CD14-positive monocyte (primary cell): ENCODE data around the gene APBA2. TPM values are rescaled to one million over a fixed set of nuclear protein-coding genes. Genes with fewer than 3 reads are reported as not detected.
A peak's percentile ranks its signal among the peaks of the same experiment; 100 is the strongest.

Experiments used
- DNase-seq, 3 donors: peaks; one replicate each; pipeline ENCODE4 v3.0.0-alpha.2; 2011 to 2022
- H2AFZ ChIP-seq: 2 replicates; pipeline ENCODE4 v1.6.0; 2012; ENCODE audit warnings: mild to moderate bottlenecking, low read depth, low read length, inconsistent platforms; ENCODE audit not compliant: insufficient read depth, poor library complexity, severe bottlenecking
- H3K27ac ChIP-seq, 2 donors: 1 replicate in 1 of 2; 2 replicates in 1 of 2; pipeline ENCODE4 v1.5.1; 2012 to 2013; ENCODE audit warnings: low read length in 2 of 2, control low read depth in 1 of 2, inconsistent platforms in 1 of 2, low read depth in 1 of 2, mild to moderate bottlenecking in 1 of 2
- H3K27me3 ChIP-seq, 2 donors: one replicate each; pipeline versions ENCODE4 v1.6.0 to v1.6.1; 2011 to 2013; ENCODE audit warnings: low read length in 2 of 2; ENCODE audit not compliant: control insufficient read depth in 2 of 2, insufficient read depth in 2 of 2
- H3K36me3 ChIP-seq, 2 donors: replicated peaks in 1 of 2; 1 replicate in 1 of 2; 2 replicates in 1 of 2; pipeline versions ENCODE4 v1.5.1 to v1.6.1; 2012 to 2013; ENCODE audit warnings: low read length in 2 of 2, control low read depth in 1 of 2, inconsistent platforms in 1 of 2, mild to moderate bottlenecking in 1 of 2; ENCODE audit not compliant: insufficient read depth in 2 of 2, control insufficient read depth in 1 of 2
- H3K4me1 ChIP-seq, 2 donors: 1 replicate in 1 of 2; 2 replicates in 1 of 2; pipeline versions ENCODE4 v1.5.1 to v1.6.1; 2012 to 2013; ENCODE audit warnings: low read length in 2 of 2, control low read depth in 1 of 2, inconsistent platforms in 1 of 2, mild to moderate bottlenecking in 1 of 2, moderate library complexity in 1 of 2; ENCODE audit not compliant: insufficient read depth in 2 of 2, control insufficient read depth in 1 of 2
- H3K4me2 ChIP-seq: replicated peaks from 2 replicates; pipeline ENCODE3; 2012; ENCODE audit warnings: low read length, moderate library complexity, mild to moderate bottlenecking; ENCODE audit not compliant: poor library complexity, severe bottlenecking; ENCODE audit errors: extremely low read depth
- H3K4me3 ChIP-seq, 3 experiments: fragments of 200-600 bp in 1 of 3; sonication (generic) in 1 of 3; replicated peaks in 1 of 3; 1 replicate in 2 of 3; 2 replicates in 1 of 3; pipeline ENCODE4 v1.5.1; 2011 to 2013; ENCODE audit warnings: low read length in 3 of 3, mild to moderate bottlenecking in 3 of 3, control low read depth in 2 of 3, low read depth in 2 of 3, inconsistent platforms in 1 of 3, moderate library complexity in 1 of 3
- H3K79me2 ChIP-seq: 2 replicates; pipeline ENCODE4 v1.6.0; 2012; ENCODE audit warnings: mild to moderate bottlenecking, control low read depth, inconsistent platforms, low read length, moderate library complexity; ENCODE audit not compliant: insufficient read depth
- H3K9ac ChIP-seq: 2 replicates; pipeline ENCODE4 v1.6.0; 2017; ENCODE audit warnings: low read length, mild to moderate bottlenecking; ENCODE audit not compliant: insufficient read depth, poor library complexity, severe bottlenecking
- H3K9me3 ChIP-seq, 2 donors: replicated peaks in 1 of 2; 1 replicate in 1 of 2; 2 replicates in 1 of 2; pipeline versions ENCODE4 v1.5.1 to v1.6.1; 2012 to 2013; ENCODE audit warnings: low read length in 2 of 2, control low read depth in 1 of 2; ENCODE audit not compliant: control insufficient read depth in 1 of 2, insufficient read depth in 1 of 2
- H4K20me1 ChIP-seq: 2 replicates; pipeline ENCODE4 v1.6.0; 2012; ENCODE audit warnings: mild to moderate bottlenecking, low read length, control low read depth, moderate library complexity; ENCODE audit not compliant: insufficient read depth
- H3K27ac Mint-ChIP-seq, 7 donors: one replicate each; pipeline ENCODE4 v1.8.0; 2020; ENCODE audit warnings: mild to moderate bottlenecking in 7 of 7, mixed read lengths in 7 of 7, moderate library complexity in 6 of 7, inconsistent platforms in 2 of 7
- H3K27me3 Mint-ChIP-seq, 3 donors: one replicate each; pipeline ENCODE4 v1.8.0; 2021 to 2022; ENCODE audit warnings: low read depth in 3 of 3, mild to moderate bottlenecking in 3 of 3, mixed read lengths in 3 of 3, moderate library complexity in 3 of 3, inconsistent platforms in 1 of 3
- H3K36me3 Mint-ChIP-seq, 2 donors: one replicate each; pipeline ENCODE4 v1.8.0; 2020; ENCODE audit warnings: mixed read lengths in 2 of 2, inconsistent platforms in 1 of 2, mild to moderate bottlenecking in 1 of 2
- H3K4me1 Mint-ChIP-seq: one replicate; pipeline ENCODE4 v1.8.0; 2020; ENCODE audit warnings: mild to moderate bottlenecking, mixed read lengths
- H3K4me3 Mint-ChIP-seq, 2 donors: one replicate each; pipeline ENCODE4 v1.8.0; 2020; ENCODE audit warnings: mild to moderate bottlenecking in 2 of 2, mixed read lengths in 2 of 2, moderate library complexity in 1 of 2
- H3K9me3 Mint-ChIP-seq, 7 donors: one replicate each; pipeline ENCODE4 v1.8.0; 2020 to 2022; ENCODE audit warnings: mixed read lengths in 7 of 7, mild to moderate bottlenecking in 6 of 7, moderate library complexity in 6 of 7, inconsistent platforms in 2 of 7
- CTCF ChIP-seq: fragments of 200-600 bp; IDR thresholded peaks from one replicate; pipeline ENCODE4 v1.8.0; 2022; ENCODE audit warnings: antibody characterized with exemption, mild to moderate bottlenecking
- WGBS: methylation state at CpG from one replicate; pipeline ENCODE4 v1.1.5; 2013; ENCODE audit warnings: missing lambda C conversion rate; ENCODE audit not compliant: insufficient coverage; 5-methylcytosine and 5-hydroxymethylcytosine counted together
- intact Hi-C, 2 donors: fragments of 100-400 bp; cut with micrococcal nuclease; formaldehyde crosslinking; loops; one replicate each; pipeline versions ENCODE4 v1.15.0 to v1.15.1; 2023
- polyA plus RNA-seq, 3 donors: library from polyadenylated mRNA; depleted of rRNA in 1 of 3; unstranded in 2 of 3; stranded (reverse) in 1 of 3; fragments of 300-500 nt in 2 of 3; fragments of >200 nt in 1 of 3; fragmentation: Illumina TruSeq in 2 of 3; gene quantifications; 1 replicate in 2 of 3; 2 replicates in 1 of 3; pipeline ENCODE4 v1.2.3, GENCODE V29; 2012 to 2021

APBA2 gene
- polyA plus RNA-seq, 3 donors: 0.30 TPM; not detected in 2

DNA sequence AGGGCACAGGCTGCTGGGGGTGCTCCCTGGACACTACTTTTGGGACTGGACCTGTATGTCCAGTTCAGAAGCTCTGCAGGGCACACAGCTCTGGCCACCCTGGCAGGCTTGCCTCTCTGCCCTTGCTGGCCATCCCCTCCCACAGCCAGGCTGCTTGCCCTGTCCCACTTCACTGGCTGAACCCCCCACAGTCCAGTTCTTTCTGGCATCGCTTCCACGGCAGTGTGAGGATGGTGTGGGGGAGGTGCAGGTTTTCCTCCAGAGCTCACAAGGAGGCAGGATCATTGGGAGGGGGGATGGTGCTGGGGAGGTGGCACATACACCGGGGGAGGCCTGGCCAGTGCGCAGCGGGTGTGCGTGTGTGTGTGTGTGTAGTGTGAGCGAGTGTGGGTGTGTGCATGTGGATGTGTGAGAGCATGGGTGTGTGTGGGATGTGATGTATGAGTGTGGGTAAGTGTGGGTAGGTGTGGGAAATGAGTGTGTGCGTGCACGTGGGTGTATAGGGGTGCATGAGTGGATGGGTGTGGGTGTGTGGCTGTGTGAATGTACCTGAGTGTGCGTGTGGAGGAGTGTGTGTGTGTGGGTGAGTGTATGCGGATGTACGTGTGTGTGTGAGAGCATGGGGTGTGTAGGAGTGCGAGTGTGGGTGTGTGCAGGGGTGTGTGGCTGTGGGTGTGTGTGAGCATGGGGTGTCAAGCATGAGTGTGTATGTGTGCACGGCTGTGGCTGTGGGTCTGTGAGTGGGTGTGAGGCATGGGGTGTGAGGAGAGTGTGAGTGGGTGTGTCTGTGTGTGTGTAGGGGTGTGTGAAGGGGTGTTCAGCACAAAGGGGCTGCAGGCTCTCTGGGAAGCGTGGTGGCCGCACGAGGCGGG, 228.7 kb downstream of the APBA2 start:
- Mint-ChIP-seq H3K4me1 (peaks cover 4% of the 10 kb centered on the region), H3K4me3 (peak overlapping the region in 1 of 2 donors; percentile 44), H3K36me3 (no peaks in the 10 kb centered on the region), H3K9me3 (peaks cover 0 to 2% (median 0%) of the 10 kb centered on the region in 7 donors), H3K27ac (peak overlapping the region in 1 of 7 donors; percentile 25), H3K27me3 (peaks cover 17 to 32% (median 19%) of the 10 kb centered on the region in 3 donors)
- no peak overlapping the region for H3K27ac ChIP-seq
- H3K4me1 ChIP-seq: no peaks in the 10 kb centered on the region
- intact Hi-C loops: no loop called here
- H4K20me1 ChIP-seq: no peaks in the 10 kb centered on the region
- H3K4me3 ChIP-seq: no peak overlapping the region
- no peak for DNase-seq
- no peaks in the 10 kb centered on the region for H3K36me3 ChIP-seq
- H3K27me3 ChIP-seq: peaks cover 0 to 15% of the 10 kb centered on the region in 2 donors
- no peaks in the 10 kb centered on the region for H3K79me2 ChIP-seq
- H2AFZ ChIP-seq: no peak overlapping the region
- no peak for TF ChIP-seq CTCF
- H3K4me2 ChIP-seq: no peak overlapping the region
- H3K9me3 ChIP-seq: no peaks in the 10 kb centered on the region
- 56% methylated on average over 18 of the region's 18 CpGs for WGBS
- H3K9ac ChIP-seq: no peak overlapping the region

DNA sequence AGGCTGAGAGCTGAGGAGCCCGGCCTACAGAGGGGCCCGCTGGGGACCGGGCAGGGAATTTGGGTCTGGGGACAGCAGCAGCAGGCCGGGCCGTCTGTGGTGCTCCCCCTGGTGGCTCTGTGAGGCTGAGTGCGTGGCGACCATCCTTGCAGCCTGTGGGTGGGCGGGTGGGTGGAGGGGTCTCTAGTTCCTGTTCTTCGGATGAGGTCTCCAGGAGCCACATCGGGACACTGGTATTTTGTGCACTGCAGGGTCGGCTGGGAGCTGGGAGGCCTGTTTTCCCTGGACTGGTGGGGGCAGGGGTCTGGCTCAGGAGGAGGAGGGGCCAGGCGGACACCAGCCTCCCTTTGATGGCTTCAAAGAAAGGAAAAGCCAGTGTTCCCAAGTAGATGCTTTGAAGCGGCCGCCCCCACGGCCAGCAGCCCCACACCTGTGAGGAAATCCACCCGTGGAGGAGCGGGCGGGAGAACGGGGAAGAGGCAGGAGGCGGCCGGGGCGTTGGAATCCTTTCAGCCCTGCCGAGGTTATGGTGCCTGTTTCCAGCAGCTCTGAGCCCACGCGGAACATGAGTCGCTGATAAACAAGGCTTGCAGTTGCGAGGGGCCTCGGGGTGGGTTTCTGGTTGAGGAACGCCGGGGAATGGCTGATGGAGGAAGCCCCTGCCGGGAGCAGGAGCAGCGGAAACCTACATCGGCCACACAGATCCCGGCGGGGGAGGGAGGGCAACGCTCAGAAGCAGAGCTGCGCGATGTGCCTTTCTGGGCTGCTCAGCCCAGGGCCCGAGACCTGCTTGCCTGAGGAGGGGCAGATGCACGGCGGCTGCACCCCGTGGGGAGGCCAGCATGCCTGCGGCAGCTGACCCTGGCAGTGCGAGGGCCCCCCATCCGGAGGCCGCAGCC, 229.6 kb downstream of the APBA2 start:
- no peak for TF ChIP-seq CTCF
- H3K36me3 ChIP-seq: no peaks in the 10 kb centered on the region
- H3K4me1 ChIP-seq: no peaks in the 10 kb centered on the region
- H3K4me1 Mint-ChIP-seq: peaks cover 4% of the 10 kb centered on the region
- H3K27me3 Mint-ChIP-seq: peaks cover 17 to 32% (median 19%) of the 10 kb centered on the region in 3 donors
- no peak overlapping the region for H3K4me3 ChIP-seq
- no peaks in the 10 kb centered on the region for H3K9me3 ChIP-seq
- intact Hi-C loops: no loop called here
- H3K79me2 ChIP-seq: no peaks in the 10 kb centered on the region
- H3K9me3 Mint-ChIP-seq: peaks cover 0 to 2% (median 0%) of the 10 kb centered on the region in 7 donors
- H4K20me1 ChIP-seq: no peaks in the 10 kb centered on the region
- H3K27ac ChIP-seq: no peak overlapping the region
- 2% methylated on average over 46 of the region's 46 CpGs for WGBS
- H3K4me3 Mint-ChIP-seq: peak overlapping the region in 1 of 2 donors; percentile 55
- DNase-seq: no peak
- no peak overlapping the region for H3K4me2 ChIP-seq
- no peaks in the 10 kb centered on the region for H3K36me3 Mint-ChIP-seq
- H2AFZ ChIP-seq: peak overlapping the region; percentile 13
- H3K27me3 ChIP-seq: peaks cover 0 to 15% of the 10 kb centered on the region in 2 donors
- H3K9ac ChIP-seq: no peak overlapping the region
- no peak overlapping the region for H3K27ac Mint-ChIP-seq
